HG02642 (cell line): ENCODE measurements around the gene MCC.
"Not testable (repeated sequence)": the region's sequence is repeated elsewhere in the genome, so short reads cannot be mapped to it uniquely, and the experiment has no call there.

Experiments used
- ATAC-seq: cut with Tn5 transposase; IDR thresholded peaks from one replicate; pipeline ENCODE4 v1.9.1; 2021; ENCODE audit warnings: mild to moderate bottlenecking; ENCODE audit not compliant: unreplicated experiment, poor library complexity

Gene MCC

DNA sequence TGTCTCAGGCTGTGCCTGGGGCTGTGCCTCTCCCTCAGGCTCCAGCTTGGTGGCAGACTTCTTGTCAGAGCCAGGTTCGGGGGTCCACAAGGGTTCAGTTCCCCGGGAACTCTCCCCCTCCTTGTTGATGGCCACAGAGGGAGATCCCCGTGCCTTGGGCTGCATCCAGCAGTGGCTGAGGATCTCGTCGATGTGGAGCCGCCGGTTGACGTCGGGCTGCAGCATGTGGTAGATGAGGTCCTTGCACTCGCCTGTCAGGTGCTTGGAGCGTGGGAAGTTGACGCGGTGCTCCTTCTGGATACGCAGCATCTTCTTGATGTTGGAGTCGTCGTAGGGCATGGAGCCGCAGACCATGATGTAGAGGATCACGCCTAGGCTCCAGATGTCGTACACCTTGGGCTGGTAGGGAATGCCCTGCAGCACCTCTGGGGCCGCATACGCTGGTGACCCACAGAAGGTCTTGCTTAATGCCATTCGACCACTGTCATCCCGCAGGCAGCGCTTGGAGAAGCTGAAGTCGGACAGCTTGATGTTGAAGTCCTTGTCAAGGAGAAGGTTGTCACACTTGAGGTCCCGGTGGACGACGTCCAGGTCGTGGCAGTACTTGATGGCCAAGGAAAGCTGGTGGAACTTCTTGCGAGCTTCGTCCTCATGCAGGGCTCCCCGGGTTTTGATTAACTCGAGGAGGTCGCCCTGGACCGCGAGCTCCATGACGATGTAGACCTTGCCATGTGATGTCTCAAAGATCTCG lies 54.2 kb downstream of the MCC start:
- no peak for ATAC-seq

GRCh38 chr5:113433071-113433470 lies 55.2 kb downstream of the MCC start:
- ATAC-seq = no peak

GRCh38 chr5:113427871-113428574 lies 60.2 kb downstream of the MCC start:
- ATAC-seq = no peak

- ATAC-seq = no peak
Measured at GRCh38 chr5:113425909-113426308, 62.3 kb downstream of the MCC start.

- ATAC-seq = no peak
Measured at GRCh38 chr5:113421693-113422092, 66.6 kb downstream of the MCC start.

- no peak for ATAC-seq
Measured at GRCh38 chr5:113405530-113405929, 82.7 kb downstream of the MCC start.

- no peak for ATAC-seq
Measured at GRCh38 chr5:113404269-113404668, 84.0 kb downstream of the MCC start.

DNA sequence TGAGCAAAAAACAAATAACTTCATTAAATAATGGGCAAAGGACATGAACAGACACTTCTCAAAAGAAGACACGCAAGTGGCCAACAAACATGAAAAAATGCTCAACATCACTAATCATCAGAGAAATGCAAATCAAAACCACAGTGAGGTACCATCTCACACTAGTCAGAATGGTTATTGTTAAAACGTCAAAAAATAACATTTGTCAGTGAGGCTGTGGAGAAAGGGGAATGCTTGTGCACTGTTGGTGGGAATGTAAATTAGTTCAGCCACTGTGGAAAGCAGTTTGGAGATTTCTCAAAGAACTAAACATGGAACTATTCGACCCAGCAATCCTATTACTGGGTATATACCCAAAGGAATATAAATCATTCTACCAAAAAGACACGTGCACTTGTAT lies 90.3 kb downstream of the MCC start:
- ATAC-seq = not testable (repeated sequence)

GRCh38 chr5:113397046-113397445 lies 91.2 kb downstream of the MCC start:
- no peak for ATAC-seq

DNA sequence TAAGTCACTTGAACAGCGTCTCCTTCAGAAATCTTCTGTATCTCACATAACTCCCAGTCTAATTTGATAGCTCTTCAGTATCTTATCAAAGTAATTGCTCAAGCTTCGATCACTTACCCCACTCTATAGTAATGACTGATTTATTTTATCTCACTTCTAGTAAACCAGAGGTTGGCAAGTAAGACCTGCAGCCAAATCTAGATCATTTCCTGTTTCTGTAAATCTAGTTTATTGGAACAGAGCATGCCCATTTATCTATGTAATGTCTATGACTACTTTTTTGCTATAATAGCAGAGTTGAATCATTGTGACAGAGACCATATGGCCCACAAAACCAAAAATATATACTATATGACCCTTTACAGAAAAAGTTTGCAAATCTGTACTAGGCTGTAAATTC lies 93.6 kb downstream of the MCC start:
- ATAC-seq = no peak

DNA sequence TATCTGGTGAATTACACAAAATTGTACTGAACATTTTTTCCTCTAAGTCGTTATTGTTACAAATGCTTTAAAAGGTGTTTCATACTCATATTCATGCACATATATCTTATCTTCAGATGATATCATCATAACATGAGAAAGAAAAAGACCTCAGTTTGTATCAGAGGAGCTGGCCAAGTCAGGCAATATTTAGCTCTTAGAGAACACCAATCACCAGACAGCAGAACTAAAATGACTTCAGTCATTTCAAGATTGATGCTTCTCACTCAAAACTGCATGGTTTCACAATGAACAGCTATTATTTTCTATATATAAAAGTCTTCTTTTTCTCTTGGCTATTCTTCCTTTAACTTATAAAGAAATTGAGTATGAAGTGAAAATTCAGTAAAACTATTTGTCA lies 98.0 kb downstream of the MCC start:
- no peak for ATAC-seq

- no peak for ATAC-seq
Measured at GRCh38 chr5:113389116-113389515, 99.1 kb downstream of the MCC start.

DNA sequence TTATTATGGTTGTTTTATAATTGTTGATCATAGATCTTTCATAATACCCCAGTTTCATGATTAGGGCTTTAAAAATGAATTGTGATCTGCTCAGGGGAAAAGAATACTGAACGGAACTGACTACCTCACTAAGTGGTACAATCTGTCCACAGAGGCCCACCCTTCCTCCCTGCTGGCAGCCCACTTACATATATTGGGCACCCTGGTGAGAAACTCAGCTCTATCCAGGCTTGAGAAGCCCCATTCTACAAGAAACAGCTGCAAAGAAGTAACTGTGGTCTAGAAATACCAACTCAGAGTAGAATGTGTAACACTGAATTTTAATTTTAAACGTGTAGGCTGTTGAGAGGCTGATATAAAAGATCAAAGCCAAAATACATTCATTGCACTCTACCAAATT lies 100.4 kb downstream of the MCC start:
- no peak for ATAC-seq

- no peak for ATAC-seq
Measured at GRCh38 chr5:113384782-113385285, 103.4 kb downstream of the MCC start.

GRCh38 chr5:113382731-113383130 lies 105.5 kb downstream of the MCC start:
- ATAC-seq = no peak

DNA sequence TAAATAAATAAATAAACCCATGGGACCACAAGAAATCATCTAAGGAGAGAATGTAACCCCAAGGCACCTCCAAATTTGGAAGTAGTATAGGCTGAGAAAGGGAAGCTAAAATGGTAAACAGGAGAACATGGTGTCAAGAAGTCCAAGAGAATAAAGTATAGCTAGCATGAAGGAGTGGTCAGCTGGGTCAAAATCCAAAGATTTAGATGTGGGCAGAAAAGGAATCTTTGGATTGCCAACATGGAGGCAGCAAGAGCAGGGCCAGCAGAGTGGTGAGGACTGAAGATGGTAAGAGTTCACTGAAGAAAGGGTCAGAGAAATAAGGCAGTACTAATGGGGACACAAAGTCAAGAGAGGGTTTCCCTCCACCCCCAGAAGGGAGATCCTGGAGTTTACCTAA lies 106.5 kb downstream of the MCC start:
- no peak for ATAC-seq

DNA sequence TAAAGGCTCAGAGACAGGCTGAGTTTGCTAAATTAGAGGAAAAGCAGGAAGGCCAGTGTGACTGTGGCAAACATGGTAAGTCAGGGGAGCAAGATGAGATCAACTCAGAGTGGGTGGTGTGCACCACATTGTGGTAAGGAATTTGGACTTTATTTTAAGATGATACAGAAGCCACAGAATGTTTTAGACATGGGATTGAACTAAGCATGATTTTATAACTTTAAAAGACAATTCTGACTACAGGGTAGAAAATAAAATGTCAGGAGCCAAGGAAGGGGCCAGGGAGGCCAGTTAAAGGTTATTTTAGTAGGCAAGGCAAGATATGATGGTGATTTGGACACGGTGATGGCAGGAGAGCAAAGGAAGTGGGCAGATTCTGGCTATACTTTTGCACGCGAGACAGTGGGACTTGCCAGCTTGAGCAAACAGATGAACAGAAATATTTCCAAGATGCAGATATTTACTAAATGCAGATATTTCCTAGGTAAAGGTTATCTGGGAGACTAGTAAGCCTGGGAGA lies 107.4 kb downstream of the MCC start:
- no peak for ATAC-seq

DNA sequence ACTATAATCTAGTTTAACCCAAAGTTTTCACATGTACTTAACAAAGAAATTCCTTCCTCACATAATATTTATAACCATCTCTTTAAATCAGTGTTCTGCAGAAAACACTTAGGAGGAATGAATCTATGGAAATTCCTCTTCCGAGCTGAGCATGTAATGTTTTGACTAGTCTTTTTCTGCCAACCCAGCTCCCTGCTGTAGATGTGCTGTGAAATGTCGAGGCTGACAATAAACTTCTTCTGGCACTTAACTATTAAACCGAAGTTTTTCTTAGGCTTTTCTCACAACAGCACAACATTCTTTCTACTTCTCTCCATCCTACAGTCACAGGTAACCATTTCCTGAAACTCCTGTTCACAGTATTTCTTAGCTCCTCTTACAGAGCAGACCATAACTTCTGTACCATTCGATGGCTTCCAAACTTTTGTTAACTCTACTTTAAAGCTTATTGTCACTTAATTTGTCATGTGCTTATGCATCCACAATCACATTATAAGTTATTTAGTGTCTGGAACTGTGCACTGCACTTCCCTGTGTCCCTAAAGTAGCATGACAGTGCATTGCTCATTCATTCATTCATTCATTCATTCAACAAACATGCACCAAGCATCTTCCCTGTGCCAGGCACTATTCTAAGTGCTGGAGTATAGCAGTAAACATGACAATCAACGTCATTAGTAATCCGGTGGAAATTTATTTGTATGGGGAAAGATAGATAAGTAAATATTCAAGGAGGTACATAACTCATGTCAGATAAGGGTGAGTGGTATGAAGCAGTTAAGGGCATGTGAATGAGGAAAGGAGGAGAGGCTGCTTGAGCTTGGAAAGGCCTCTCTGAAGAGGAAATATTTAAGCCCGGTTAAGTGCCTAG lies 108.1 kb downstream of the MCC start:
- ATAC-seq = no peak

GRCh38 chr5:113378959-113379541 lies 109.2 kb downstream of the MCC start:
- ATAC-seq = peak; percentile 80

DNA sequence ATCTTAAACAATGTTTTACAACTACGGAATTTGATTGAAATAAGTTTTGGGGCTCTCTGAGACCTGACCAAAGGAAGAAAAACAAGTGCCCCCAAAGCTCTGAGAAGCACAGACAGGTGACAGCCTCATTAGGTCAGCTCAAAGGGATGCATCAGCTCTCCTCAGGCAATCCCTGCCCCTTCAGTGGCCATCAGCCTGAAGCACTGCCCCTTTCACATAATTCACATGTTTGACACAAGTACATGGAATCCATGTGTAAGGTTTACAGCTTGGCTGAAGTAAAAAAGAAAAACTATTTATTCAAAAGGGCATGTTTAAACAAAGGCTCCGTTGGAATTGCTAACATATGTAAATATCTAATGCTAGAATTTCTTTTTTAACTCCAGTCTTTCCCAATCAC lies 109.7 kb downstream of the MCC start:
- no peak for ATAC-seq
